KMS-11 (cell line): ENCODE measurements around the gene THAP4.

Experiments
- H2AFZ ChIP-seq: fragments of 200-600 bp; sonication (generic); 2 replicates; pipeline ENCODE4 v1.6.1; 2016; ENCODE audit warnings: antibody characterized with exemption, mixed run types, low read depth
- H3K27ac ChIP-seq: fragments of 200-600 bp; sonication (generic); 2 replicates; pipeline ENCODE4 v1.6.1; 2016; ENCODE audit warnings: mild to moderate bottlenecking, mixed run types
- H3K27me3 ChIP-seq: fragments of 200-600 bp; sonication (generic); 2 replicates; pipeline ENCODE4 v1.6.1; 2017; ENCODE audit warnings: mild to moderate bottlenecking, low read depth, mixed run types, moderate library complexity; ENCODE audit not compliant: insufficient read depth
- H3K36me3 ChIP-seq: fragments of 200-600 bp; sonication (generic); 2 replicates; pipeline ENCODE4 v1.6.1; 2017; ENCODE audit warnings: mild to moderate bottlenecking, mixed run types; ENCODE audit not compliant: insufficient read depth
- H3K4me1 ChIP-seq: fragments of 200-600 bp; sonication (generic); 2 replicates; pipeline ENCODE4 v1.6.1; 2016; ENCODE audit warnings: mild to moderate bottlenecking, low read depth, mixed run types; ENCODE audit not compliant: poor library complexity, severe bottlenecking
- H3K4me2 ChIP-seq: fragments of 200-600 bp; sonication (generic); 2 replicates; pipeline ENCODE4 v1.7.0; 2016; ENCODE audit warnings: mild to moderate bottlenecking, mixed run types
- H3K4me3 ChIP-seq: fragments of 200-600 bp; sonication (generic); IDR thresholded peaks from 2 replicates; pipeline ENCODE4 v1.6.1; 2017; ENCODE audit warnings: low read depth, low read length, mixed read lengths; ENCODE audit not compliant: insufficient read depth
- H3K79me2 ChIP-seq: fragments of 200-600 bp; sonication (generic); 2 replicates; pipeline ENCODE4 v1.6.1; 2016; ENCODE audit warnings: low read depth, mixed run types; ENCODE audit not compliant: insufficient read depth
- H3K9ac ChIP-seq: fragments of 200-600 bp; sonication (generic); 2 replicates; pipeline ENCODE4 v1.6.1; 2016; ENCODE audit warnings: mild to moderate bottlenecking, mixed run types
- H4K20me1 ChIP-seq: fragments of 200-600 bp; sonication (generic); 2 replicates; pipeline ENCODE4 v1.6.1; 2016; ENCODE audit warnings: mild to moderate bottlenecking, mixed run types; ENCODE audit not compliant: insufficient read depth
- CTCF ChIP-seq: fragments of 200-600 bp; sonication (generic); conservative IDR thresholded peaks from 2 replicates; pipeline ENCODE4 v1.6.1; 2017; ENCODE audit warnings: low read depth, mild to moderate bottlenecking, antibody characterized with exemption, low read length, moderate library complexity, mixed read lengths

Gene THAP4

DNA sequence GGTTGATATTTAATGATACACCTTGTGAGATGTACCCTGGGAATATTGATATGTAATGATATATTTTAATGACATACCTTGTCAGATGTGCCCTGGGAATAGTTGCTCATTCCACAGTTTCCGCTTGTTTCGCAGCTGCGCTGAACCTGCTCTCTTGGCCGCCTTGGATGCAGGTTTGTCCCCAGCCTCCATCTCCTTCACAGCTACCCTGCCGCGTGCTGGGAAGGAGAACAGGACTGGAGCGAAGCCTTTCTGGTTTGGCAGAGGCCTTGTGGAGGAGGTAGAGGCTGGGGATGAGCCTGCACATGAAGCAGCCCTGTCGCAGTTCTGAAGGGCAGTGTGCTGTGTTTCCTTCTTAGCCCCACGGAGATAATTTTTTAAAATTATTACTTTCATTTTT lies 15.2 kb upstream of the THAP4 start:
- no peak for TF ChIP-seq CTCF
- H3K36me3 ChIP-seq = no peaks in the 10 kb centered on the region

DNA sequence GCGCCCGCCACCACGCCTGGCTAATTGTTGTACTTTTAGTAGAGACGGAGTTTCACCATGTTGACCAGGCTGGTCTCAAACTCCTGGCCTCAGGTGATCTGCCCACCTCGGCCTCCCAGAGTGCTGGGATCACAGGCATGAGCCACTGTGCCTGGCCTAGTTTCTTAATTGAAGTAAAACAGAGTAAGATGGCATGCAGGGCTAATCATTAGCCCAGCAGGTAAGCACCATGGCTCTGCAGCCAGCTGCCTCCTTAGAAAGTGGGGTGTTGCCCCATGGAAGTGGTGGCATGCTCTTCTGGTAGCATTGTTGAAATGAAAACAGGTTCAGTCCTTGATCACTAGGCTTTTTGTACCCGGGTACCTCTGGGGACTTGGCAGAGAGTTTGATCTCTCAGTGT lies 13.0 kb upstream of the THAP4 start:
- no peak overlapping the region for H2AFZ ChIP-seq
- peaks cover 3% of the 10 kb centered on the region; the same call in 1 of the 2 replicates for H4K20me1 ChIP-seq
- no peak for TF ChIP-seq CTCF
- H3K9ac ChIP-seq = no peak overlapping the region
- H3K79me2 ChIP-seq = peaks cover 26% of the 10 kb centered on the region; the same call in 1 of the 2 replicates
- no peaks in the 10 kb centered on the region for H3K27me3 ChIP-seq
- H3K4me3 ChIP-seq = no peak overlapping the region
- H3K4me1 ChIP-seq = no peaks in the 10 kb centered on the region
- no peak overlapping the region for H3K27ac ChIP-seq
- no peak overlapping the region for H3K4me2 ChIP-seq
- no peaks in the 10 kb centered on the region for H3K36me3 ChIP-seq

More for the DNA sequence above, 15.2 kb upstream of the THAP4 start:
- H3K79me2 ChIP-seq = peaks cover 13% of the 10 kb centered on the region; the same call in 1 of the 2 replicates
- H3K27me3 ChIP-seq = no peaks in the 10 kb centered on the region
- no peaks in the 10 kb centered on the region for H3K4me1 ChIP-seq
- peaks cover 3% of the 10 kb centered on the region; the same call in 1 of the 2 replicates for H4K20me1 ChIP-seq
- no peak overlapping the region for H3K4me3 ChIP-seq
- no peak overlapping the region for H3K9ac ChIP-seq
- no peak overlapping the region for H3K27ac ChIP-seq
- H3K4me2 ChIP-seq = no peak overlapping the region
- no peak overlapping the region for H2AFZ ChIP-seq

- Histone ChIP-seq H3K27me3 (no peaks in the 10 kb centered on the region), H3K9ac (no peak overlapping the region), H3K4me3 (no peak overlapping the region), H3K4me2 (no peak overlapping the region), H4K20me1 (peaks cover 3% of the 10 kb centered on the region; the same call in 1 of the 2 replicates), H3K36me3 (no peaks in the 10 kb centered on the region), H3K79me2 (peaks cover 31% of the 10 kb centered on the region; the same call in 1 of the 2 replicates), H3K4me1 (no peaks in the 10 kb centered on the region), H2AFZ (no peak overlapping the region), H3K27ac (no peak overlapping the region)
- no peak for TF ChIP-seq CTCF
These were observed 12.4 kb upstream of the THAP4 start for GRCh38 chr2:241649404-241649803.

- Histone ChIP-seq H3K4me3 (no peak overlapping the region), H3K4me2 (no peak overlapping the region), H3K4me1 (no peaks in the 10 kb centered on the region), H3K79me2 (peaks cover 40% of the 10 kb centered on the region; the same call in 1 of the 2 replicates), H3K27me3 (no peaks in the 10 kb centered on the region), H3K9ac (no peak overlapping the region), H2AFZ (no peak overlapping the region), H4K20me1 (peaks cover 3% of the 10 kb centered on the region; the same call in 1 of the 2 replicates), H3K27ac (no peak overlapping the region), H3K36me3 (no peaks in the 10 kb centered on the region)
- no peak for TF ChIP-seq CTCF
These were observed 11.5 kb upstream of the THAP4 start for GRCh38 chr2:241648453-241648852.
